HepG2 (cell line): ENCODE data around the gene DDAH1. TPM values are rescaled to one million over a fixed set of nuclear protein-coding genes. Genes with fewer than 3 reads are reported as not detected.
A peak's percentile ranks its signal among the peaks of the same experiment; 100 is the strongest.

Experiments
- ARID5B ChIP-seq: IDR thresholded peaks from 2 replicates; pipeline ENCODE4 v1.4.0; 2020; ENCODE audit warnings: mild to moderate bottlenecking, missing genetic modification reagents
- ARNT2 ChIP-seq: sonication (generic); formaldehyde crosslinking; IDR thresholded peaks from 2 replicates; pipeline ENCODE4 v1.8.0; 2022; ENCODE audit warnings: mild to moderate bottlenecking, low read depth, missing genetic modification reagents, moderate library complexity
- ATF1 ChIP-seq: IDR thresholded peaks from 2 replicates; pipeline ENCODE4 v1.6.1; 2016; ENCODE audit warnings: mild to moderate bottlenecking, control low read depth
- ATRX ChIP-seq: sonication (generic); formaldehyde crosslinking; IDR thresholded peaks from 2 replicates; pipeline ENCODE4 v1.4.0; 2020; ENCODE audit warnings: missing genetic modification reagents, borderline replicate concordance
- FLYWCH1 ChIP-seq: sonication (generic); formaldehyde crosslinking; IDR thresholded peaks from 2 replicates; pipeline ENCODE4 v1.8.1; 2023; ENCODE audit warnings: mild to moderate bottlenecking, missing genetic modification reagents
- GPN1 ChIP-seq: sonication (generic); formaldehyde crosslinking; IDR thresholded peaks from 2 replicates; pipeline ENCODE4 v1.5.1; 2020; ENCODE audit warnings: missing genetic modification reagents, borderline replicate concordance
- HHEX ChIP-seq: IDR thresholded peaks from 2 replicates; pipeline ENCODE4 v1.6.1; 2016; ENCODE audit warnings: control low read depth
- KDM4B ChIP-seq: sonication (generic); formaldehyde crosslinking; IDR thresholded peaks from 2 replicates; pipeline ENCODE4 v1.4.0; 2020; ENCODE audit warnings: missing genetic modification reagents
- MAFG ChIP-seq: sonication (generic); formaldehyde crosslinking; IDR thresholded peaks from 2 replicates; pipeline ENCODE4 v1.5.1; 2020; ENCODE audit warnings: mild to moderate bottlenecking, missing genetic modification reagents
- NFKB2 ChIP-seq: sonication (generic); formaldehyde crosslinking; IDR thresholded peaks from 2 replicates; pipeline ENCODE4 v1.4.0; 2020; ENCODE audit warnings: missing genetic modification reagents, borderline replicate concordance
- NR2C2 ChIP-seq: sonication (generic); formaldehyde crosslinking; IDR thresholded peaks from 2 replicates; pipeline ENCODE4 v1.4.0; 2020; ENCODE audit warnings: missing genetic modification reagents, mild to moderate bottlenecking, moderate library complexity, borderline replicate concordance
- NR3C1 ChIP-seq: sonication (generic); formaldehyde crosslinking; IDR thresholded peaks from 2 replicates; pipeline ENCODE4 v1.4.0; 2020; ENCODE audit warnings: missing genetic modification reagents
- PHF5A ChIP-seq: IDR thresholded peaks from one replicate; pipeline ENCODE4 v1.6.1; 2018; ENCODE audit warnings: low read depth, missing genetic modification reagents; ENCODE audit not compliant: unreplicated experiment
- PRMT3 ChIP-seq: sonication (generic); formaldehyde crosslinking; IDR thresholded peaks from 2 replicates; pipeline ENCODE4 v1.8.1; 2022; ENCODE audit warnings: low read depth, mild to moderate bottlenecking, moderate library complexity, missing genetic modification reagents, borderline replicate concordance
- RARG ChIP-seq: sonication (generic); formaldehyde crosslinking; IDR thresholded peaks from 2 replicates; pipeline ENCODE4 v1.4.0; 2020; ENCODE audit warnings: low read depth, mild to moderate bottlenecking, missing genetic modification reagents
- YEATS2 ChIP-seq: sonication (generic); formaldehyde crosslinking; IDR thresholded peaks from 2 replicates; pipeline ENCODE4 v1.4.0; 2020; ENCODE audit warnings: missing genetic modification reagents, borderline replicate concordance
- ZFX ChIP-seq: sonication (generic); formaldehyde crosslinking; IDR thresholded peaks from 2 replicates; pipeline ENCODE4 v1.4.0; 2020; ENCODE audit warnings: mild to moderate bottlenecking, low read depth, missing genetic modification reagents, moderate library complexity
- ZNF510 ChIP-seq: sonication (generic); formaldehyde crosslinking; IDR thresholded peaks from 2 replicates; pipeline ENCODE4 v1.4.0; 2020; ENCODE audit warnings: low read depth, mild to moderate bottlenecking, missing genetic modification reagents
- ZNF589 ChIP-seq: sonication (generic); formaldehyde crosslinking; conservative IDR thresholded peaks from 2 replicates; pipeline ENCODE4 v1.8.0; 2022; ENCODE audit warnings: mild to moderate bottlenecking, moderate library complexity, missing genetic modification reagents
- ZNF646 ChIP-seq: sonication (generic); formaldehyde crosslinking; IDR thresholded peaks from 2 replicates; pipeline ENCODE4 v1.9.0; 2021; ENCODE audit warnings: mild to moderate bottlenecking, missing genetic modification reagents
- polyA plus RNA-seq, 8 experiments: library from polyadenylated mRNA; depleted of rRNA in 3 of 8; stranded (reverse) in 7 of 8; unstranded in 1 of 8; fragments of >200 nt; fragmentation: Illumina TruSeq in 4 of 8; extraction: Trizol in 4 of 8; gene quantifications; 2 replicates each; pipeline versions ENCODE4 v1.2.1 to v1.2.3, GENCODE V29; 2011 to 2016; ENCODE audit warnings: low read depth in 4 of 8, missing spikeins in 1 of 8, mixed read lengths in 1 of 8; ENCODE audit not compliant: insufficient read depth in 1 of 8
- total RNA-seq, 5 experiments: library from RNA; depleted of rRNA; stranded (reverse); fragments of >200 nt; fragmentation: Illumina TruSeq; extraction: Trizol; gene quantifications; 2 replicates each; pipeline ENCODE4 v1.2.3, GENCODE V29; 2016; ENCODE audit warnings: low read depth in 1 of 5

The DDAH1 gene
- total and polyA plus RNA-seq, 2 of the 13 experiments (the other 11 are each of a cell fraction or from before 2014, with no cell fraction given), result 39.7 to 64.4 TPM

- TF ChIP-seq ZNF646 (0 out of 2 replicates have a peak, but pooled peaks have one; percentile 13), PRMT3 (no peak), ARID5B (CRISPR knock-in tag) (peak; percentile 59), RARG (CRISPR knock-in tag) (no peak), MAFG (no peak), KDM4B (no peak), HHEX (CRISPR knock-in tag) (no peak), ATF1 (no peak), ARNT2 (no peak), ZFX (peak; percentile 66), FLYWCH1 (CRISPR knock-in tag) (no peak), PHF5A (no peak), NR3C1 (CRISPR knock-in tag) (no peak), ZNF589 (CRISPR knock-in tag) (no peak), YEATS2 (CRISPR knock-in tag) (peak; percentile 48; the same call in 1 of the 2 replicates), NFKB2 (no peak; the same call in 1 of the 2 replicates), GPN1 (CRISPR knock-in tag) (no peak), ATRX (CRISPR knock-in tag) (no peak), ZNF510 (CRISPR knock-in tag) (no peak), NR2C2 (CRISPR knock-in tag) (no peak)
Observed at GRCh38 chr1:85307987-85308832, 156.7 kb downstream of the DDAH1 start (continued).
